ENCODE measurements around the gene CCDC50.

Gene CCDC50

GRCh38 chr3:191320316-191320715 lies 8.9 kb upstream of the CCDC50 start:
- DNase-seq (ENCODE audit: low read depth) = no peak

- DNase-seq (ENCODE audit: low read depth) = no peak
These were observed 8.0 kb upstream of the CCDC50 start for GRCh38 chr3:191321019-191321767.

- DNase-seq (ENCODE audit: low read depth) = no peak
These were observed 4.3 kb upstream of the CCDC50 start for GRCh38 chr3:191324936-191325335.

- no peak for DNase-seq (ENCODE audit: low read depth)
These were observed 1.7 kb upstream of the CCDC50 start for GRCh38 chr3:191327526-191327925.

GRCh38 chr3:191328383-191328961 lies 722 bp upstream of the CCDC50 start:
- no peak for DNase-seq (ENCODE audit: low read depth)

- DNase-seq (ENCODE audit: low read depth) = no peak
These were observed 698 bp downstream of the CCDC50 start, which contains the start of gene UTS2B for GRCh38 chr3:191329654-191330529. TSS of gene UTS2B (minus strand) at chr3:191330526. CDS start at chr3:191282189, 48,337 bp downstream.

GRCh38 chr3:191330530-191331048 lies 1.4 kb downstream of the CCDC50 start:
- no peak for DNase-seq (ENCODE audit: low read depth)

- DNase-seq (ENCODE audit: low read depth) = no peak
These were observed 2.2 kb downstream of the CCDC50 start for GRCh38 chr3:191331388-191331787.

- DNase-seq (ENCODE audit: low read depth) = no peak
These were observed 4.2 kb downstream of the CCDC50 start for GRCh38 chr3:191333298-191333880.

- no peak for DNase-seq (ENCODE audit: low read depth)
These were observed 5.2 kb downstream of the CCDC50 start for GRCh38 chr3:191334346-191334893.

- no peak for DNase-seq (ENCODE audit: low read depth)
These were observed 7.6 kb downstream of the CCDC50 start for GRCh38 chr3:191336833-191337232.

GRCh38 chr3:191338177-191338488 lies 8.9 kb downstream of the CCDC50 start:
- no peak for DNase-seq (ENCODE audit: low read depth)

GRCh38 chr3:191339316-191339917 lies 10.2 kb downstream of the CCDC50 start:
- DNase-seq (ENCODE audit: low read depth) = no peak

- no peak for DNase-seq (ENCODE audit: low read depth)
These were observed 11.2 kb downstream of the CCDC50 start for GRCh38 chr3:191340351-191340750.

GRCh38 chr3:191340966-191341365 lies 11.8 kb downstream of the CCDC50 start:
- DNase-seq (ENCODE audit: low read depth) = no peak

GRCh38 chr3:191342006-191342405 lies 12.8 kb downstream of the CCDC50 start:
- DNase-seq (ENCODE audit: low read depth) = no peak

GRCh38 chr3:191342411-191342810 lies 13.2 kb downstream of the CCDC50 start:
- DNase-seq (ENCODE audit: low read depth) = no peak

- DNase-seq (ENCODE audit: low read depth) = no peak
These were observed 13.9 kb downstream of the CCDC50 start for GRCh38 chr3:191343115-191343514.

- no peak for DNase-seq (ENCODE audit: low read depth)
These were observed 14.7 kb downstream of the CCDC50 start for GRCh38 chr3:191343913-191344312.

GRCh38 chr3:191345334-191345733 lies 16.1 kb downstream of the CCDC50 start:
- no peak for DNase-seq (ENCODE audit: low read depth)

- DNase-seq (ENCODE audit: low read depth) = no peak
These were observed 18.0 kb downstream of the CCDC50 start for GRCh38 chr3:191347228-191347627.

GRCh38 chr3:191348098-191348497 lies 18.9 kb downstream of the CCDC50 start:
- no peak for DNase-seq (ENCODE audit: low read depth)
